ENCODE results near the gene SEMA3C.

Gene SEMA3C

DNA sequence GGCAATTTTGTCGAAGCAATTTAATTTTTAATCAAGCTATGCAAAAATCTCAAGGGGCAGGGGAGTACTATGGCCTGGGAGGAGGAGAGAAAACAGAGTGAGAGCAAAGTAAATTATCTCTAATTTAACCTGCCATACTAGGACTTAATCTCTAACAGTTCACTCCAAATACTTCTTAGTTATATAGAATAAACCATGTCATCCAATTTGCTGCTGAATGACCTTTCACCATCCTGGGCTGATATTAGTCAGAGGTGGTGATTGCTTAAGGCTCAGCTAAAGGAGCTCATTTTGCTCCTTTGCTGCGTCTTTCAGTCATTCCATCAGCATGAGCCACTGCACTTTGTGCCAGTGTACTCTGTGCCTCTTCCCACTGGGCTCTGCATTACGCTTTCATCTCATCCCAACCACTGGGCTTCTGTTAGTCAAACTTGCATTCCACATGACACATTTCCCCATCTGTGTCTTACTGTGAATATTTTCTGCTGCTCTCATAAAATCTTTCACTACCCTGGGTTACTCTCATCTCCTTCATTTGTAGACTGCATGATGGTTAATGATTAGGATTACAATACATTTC, 196.1 kb downstream of the SEMA3C start:
- Histone ChIP-seq H3F3A (ENCODE audit: low read depth) (no peaks in the 10 kb centered on the region), H3K9me3 (ENCODE audit: insufficient read depth, low read depth, low read length) (no peaks in the 10 kb centered on the region), H2AFZ (ENCODE audit: low read length) (no peak overlapping the region), H3K4me1 (ENCODE audit: insufficient read depth, low read length, poor library complexity, severe bottlenecking) (no peaks in the 10 kb centered on the region), H3K27me3 (ENCODE audit: insufficient read depth, low read length, poor library complexity, severe bottlenecking) (no peaks in the 10 kb centered on the region), H3K36me3 (ENCODE audit: insufficient read depth, low read length) (no peaks in the 10 kb centered on the region), H4K20me1 (ENCODE audit: insufficient read depth, low read length, poor library complexity, severe bottlenecking) (no peaks in the 10 kb centered on the region), H3K4me2 (ENCODE audit: low read depth, low read length, poor library complexity, severe bottlenecking) (no peak overlapping the region), H3K4me3 (ENCODE audit: low read length, poor library complexity, severe bottlenecking) (no peak overlapping the region), H3K79me2 (ENCODE audit: insufficient read depth, low read length) (no peaks in the 10 kb centered on the region), H3K9me2 (replicated peaks; ENCODE audit: low read depth, low read length) (no peaks in the 10 kb centered on the region), H3K9ac (ENCODE audit: low read depth, low read length, poor library complexity, severe bottlenecking) (no peak overlapping the region)
- TF ChIP-seq, protein P1, sequence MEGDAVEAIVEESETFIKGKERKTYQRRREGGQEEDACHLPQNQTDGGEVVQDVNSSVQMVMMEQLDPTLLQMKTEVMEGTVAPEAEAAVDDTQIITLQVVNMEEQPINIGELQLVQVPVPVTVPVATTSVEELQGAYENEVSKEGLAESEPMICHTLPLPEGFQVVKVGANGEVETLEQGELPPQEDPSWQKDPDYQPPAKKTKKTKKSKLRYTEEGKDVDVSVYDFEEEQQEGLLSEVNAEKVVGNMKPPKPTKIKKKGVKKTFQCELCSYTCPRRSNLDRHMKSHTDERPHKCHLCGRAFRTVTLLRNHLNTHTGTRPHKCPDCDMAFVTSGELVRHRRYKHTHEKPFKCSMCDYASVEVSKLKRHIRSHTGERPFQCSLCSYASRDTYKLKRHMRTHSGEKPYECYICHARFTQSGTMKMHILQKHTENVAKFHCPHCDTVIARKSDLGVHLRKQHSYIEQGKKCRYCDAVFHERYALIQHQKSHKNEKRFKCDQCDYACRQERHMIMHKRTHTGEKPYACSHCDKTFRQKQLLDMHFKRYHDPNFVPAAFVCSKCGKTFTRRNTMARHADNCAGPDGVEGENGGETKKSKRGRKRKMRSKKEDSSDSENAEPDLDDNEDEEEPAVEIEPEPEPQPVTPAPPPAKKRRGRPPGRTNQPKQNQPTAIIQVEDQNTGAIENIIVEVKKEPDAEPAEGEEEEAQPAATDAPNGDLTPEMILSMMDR (conservative IDR thresholded peaks at IDR 0.05; ENCODE audit: low read length): no peak
- TF ChIP-seq EZH2phosphoT487 (IDR thresholded peaks at IDR 0.05; ENCODE audit: borderline replicate concordance): no peak

DNA sequence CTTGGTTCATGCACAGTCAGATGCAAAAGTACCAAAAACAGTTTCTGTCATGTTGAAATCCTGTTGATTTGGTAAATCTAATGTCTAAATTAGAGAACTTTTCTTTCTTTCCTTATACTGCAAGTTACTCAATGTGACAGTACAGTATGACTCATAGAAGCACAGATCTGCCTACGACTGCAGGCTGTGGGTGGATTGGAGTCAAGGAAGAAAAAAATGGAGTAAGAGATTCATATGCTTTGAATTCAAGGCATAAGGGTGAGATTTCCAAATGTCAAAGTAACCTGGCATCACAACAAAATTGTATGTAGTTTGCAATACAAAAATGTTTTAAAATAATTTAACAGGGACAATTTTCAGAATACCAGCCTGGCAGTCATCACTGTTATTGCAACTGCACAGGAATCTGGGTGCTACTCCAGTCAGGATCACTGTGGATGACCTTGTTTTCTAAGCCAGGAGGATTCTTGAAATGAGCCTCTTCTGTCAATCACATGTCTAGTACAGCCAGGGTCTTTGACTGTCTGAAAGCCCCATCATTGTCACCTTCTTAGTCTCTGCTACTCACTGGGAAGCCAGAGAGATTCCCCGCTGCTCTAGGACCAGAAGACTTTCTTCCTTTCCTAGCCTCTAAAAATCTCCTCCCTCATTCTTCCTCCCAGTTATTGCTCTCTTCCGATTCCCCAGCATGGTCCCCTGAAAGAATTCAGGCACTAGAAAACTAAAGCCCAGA, 196.8 kb downstream of the SEMA3C start:
- H2AFZ ChIP-seq (ENCODE audit: low read length): no peak overlapping the region
- no peak overlapping the region for H3K4me3 ChIP-seq (ENCODE audit: low read length, poor library complexity, severe bottlenecking)
- no peak overlapping the region for H3K4me2 ChIP-seq (ENCODE audit: low read depth, low read length, poor library complexity, severe bottlenecking)

DNA sequence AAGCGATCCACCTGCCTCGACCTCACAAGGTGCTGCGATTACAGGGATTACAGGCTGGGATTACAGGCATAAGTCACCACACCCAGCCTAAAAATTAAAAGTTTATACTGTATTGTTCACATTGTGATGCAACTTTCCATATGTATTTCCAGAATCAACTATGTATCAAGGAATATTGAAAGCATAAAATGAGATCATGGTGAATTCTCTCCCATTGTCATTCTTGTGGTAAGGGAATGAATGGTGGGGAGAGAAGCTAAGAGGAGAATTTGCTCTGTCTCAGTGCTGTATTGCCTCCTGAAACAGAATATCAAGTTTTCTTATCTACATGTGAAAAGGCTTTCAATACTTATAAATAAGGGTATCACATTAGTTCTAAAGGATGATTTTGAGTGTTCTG, 198.7 kb downstream of the SEMA3C start:
- TF ChIP-seq, protein P1 (conservative IDR thresholded peaks at IDR 0.05; ENCODE audit: low read length): no peak
- TF ChIP-seq EZH2phosphoT487 (IDR thresholded peaks at IDR 0.05; ENCODE audit: borderline replicate concordance): no peak

More for the DNA sequence above, 196.8 kb downstream of the SEMA3C start:
- H3K9ac ChIP-seq (ENCODE audit: low read depth, low read length, poor library complexity, severe bottlenecking): no peak overlapping the region
- no peaks in the 10 kb centered on the region for H3F3A ChIP-seq (ENCODE audit: low read depth)
- H3K79me2 ChIP-seq (ENCODE audit: insufficient read depth, low read length): no peaks in the 10 kb centered on the region
- no peaks in the 10 kb centered on the region for H3K4me1 ChIP-seq (ENCODE audit: insufficient read depth, low read length, poor library complexity, severe bottlenecking)
- no peaks in the 10 kb centered on the region for H3K9me2 ChIP-seq (replicated peaks; ENCODE audit: low read depth, low read length)
- H3K9me3 ChIP-seq (ENCODE audit: insufficient read depth, low read depth, low read length): no peaks in the 10 kb centered on the region
- H3K36me3 ChIP-seq (ENCODE audit: insufficient read depth, low read length): no peaks in the 10 kb centered on the region
- TF ChIP-seq, protein P1 (conservative IDR thresholded peaks at IDR 0.05; ENCODE audit: low read length): no peak
- TF ChIP-seq EZH2phosphoT487 (IDR thresholded peaks at IDR 0.05; ENCODE audit: borderline replicate concordance): no peak
- H4K20me1 ChIP-seq (ENCODE audit: insufficient read depth, low read length, poor library complexity, severe bottlenecking): no peaks in the 10 kb centered on the region
- no peaks in the 10 kb centered on the region for H3K27me3 ChIP-seq (ENCODE audit: insufficient read depth, low read length, poor library complexity, severe bottlenecking)

More for the DNA sequence above, 198.7 kb downstream of the SEMA3C start:
- no peaks in the 10 kb centered on the region for H3K36me3 ChIP-seq (ENCODE audit: insufficient read depth, low read length)
- H3K9ac ChIP-seq (ENCODE audit: low read depth, low read length, poor library complexity, severe bottlenecking): no peak overlapping the region
- H3K4me3 ChIP-seq (ENCODE audit: low read length, poor library complexity, severe bottlenecking): no peak overlapping the region
- no peaks in the 10 kb centered on the region for H3K4me1 ChIP-seq (ENCODE audit: insufficient read depth, low read length, poor library complexity, severe bottlenecking)
- no peak overlapping the region for H2AFZ ChIP-seq (ENCODE audit: low read length)
- H3K9me3 ChIP-seq (ENCODE audit: insufficient read depth, low read depth, low read length): no peaks in the 10 kb centered on the region
- no peak overlapping the region for H3K4me2 ChIP-seq (ENCODE audit: low read depth, low read length, poor library complexity, severe bottlenecking)
- no peaks in the 10 kb centered on the region for H3K27me3 ChIP-seq (ENCODE audit: insufficient read depth, low read length, poor library complexity, severe bottlenecking)
- H3F3A ChIP-seq (ENCODE audit: low read depth): no peaks in the 10 kb centered on the region
- no peaks in the 10 kb centered on the region for H3K79me2 ChIP-seq (ENCODE audit: insufficient read depth, low read length)
- no peaks in the 10 kb centered on the region for H4K20me1 ChIP-seq (ENCODE audit: insufficient read depth, low read length, poor library complexity, severe bottlenecking)
- no peaks in the 10 kb centered on the region for H3K9me2 ChIP-seq (replicated peaks; ENCODE audit: low read depth, low read length)

Measured in Loucy (cell line).